ENCODE results near the gene IFNA8. TPM values are rescaled to one million over a fixed set of nuclear protein-coding genes. Genes with fewer than 3 reads are reported as not detected.
"Not testable (repeated sequence)": the region's sequence is repeated elsewhere in the genome, so short reads cannot be mapped to it uniquely, and the experiment has no call there.

The IFNA8 gene
- total RNA-seq, 1 donor from 2014 or later = not detected

- intact Hi-C loops (cut with DNase I) = no loop called here
- DNase-seq (ENCODE audit: low spot score) (no peak), ATAC-seq (no peak)
Observed at GRCh38 chr9:21414220-21414940, 5.5 kb downstream of the IFNA8 start.

DNA sequence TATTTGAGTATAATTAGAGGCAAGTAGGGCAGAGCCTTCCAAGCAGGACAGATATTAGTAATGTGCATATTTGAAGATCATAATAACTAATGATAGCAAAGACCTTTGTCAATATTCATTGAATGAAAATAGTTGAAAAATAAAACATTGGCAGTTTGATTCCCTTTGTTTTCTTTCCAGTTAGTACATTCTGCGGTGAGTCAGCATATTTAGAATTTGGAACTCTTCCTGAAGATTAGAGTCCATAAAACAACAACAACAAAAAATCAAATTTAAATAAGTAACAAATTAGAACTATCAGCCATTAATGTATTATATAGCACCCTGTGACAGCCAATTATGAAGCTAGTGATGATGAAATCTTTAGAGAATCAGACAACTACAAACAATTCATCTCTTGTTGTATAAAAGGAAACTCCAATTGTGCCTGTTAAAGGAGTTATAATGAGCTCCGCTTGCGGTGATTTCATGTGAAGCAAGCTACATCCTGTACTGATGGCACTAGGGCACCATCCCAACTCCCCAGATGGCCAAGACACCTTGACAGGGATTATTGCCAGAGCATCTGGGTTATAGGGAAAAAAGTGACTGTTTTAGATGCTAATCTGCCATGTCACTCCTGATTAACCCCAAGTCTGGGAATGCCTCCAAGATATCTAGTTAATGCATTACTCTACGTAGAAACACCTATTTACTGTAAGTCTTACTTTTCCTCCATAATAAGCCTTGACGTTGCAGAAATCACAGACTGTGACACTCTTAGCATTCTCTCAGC, 6.8 kb downstream of the IFNA8 start:
- DNase-seq (ENCODE audit: low spot score) (no peak), ATAC-seq (no peak)
- intact Hi-C loops (cut with DNase I) = no loop called here

DNA sequence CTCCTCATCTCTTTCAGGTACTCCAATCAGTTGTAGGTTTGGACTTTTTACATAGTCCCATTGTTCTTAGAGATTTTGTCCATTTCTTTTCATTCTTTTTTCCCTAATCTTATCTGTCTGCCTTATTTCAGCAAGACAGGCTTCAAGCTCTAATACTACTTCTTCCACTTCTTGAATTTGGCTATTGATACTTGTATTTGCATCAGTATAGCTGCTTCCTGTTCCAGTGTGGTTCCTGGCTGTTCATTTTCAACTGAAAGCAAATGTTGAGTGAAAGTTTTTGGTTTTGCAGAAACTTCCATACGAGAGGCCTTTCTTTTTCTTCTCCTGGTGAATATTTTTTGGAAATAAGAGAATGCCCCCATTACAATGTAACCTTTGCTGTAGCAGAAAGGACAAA, 19.3 kb downstream of the IFNA8 start:
- intact Hi-C loops (cut with DNase I) = no loop called here
- ATAC-seq (no peak), DNase-seq (ENCODE audit: low spot score) (no peak)

DNA sequence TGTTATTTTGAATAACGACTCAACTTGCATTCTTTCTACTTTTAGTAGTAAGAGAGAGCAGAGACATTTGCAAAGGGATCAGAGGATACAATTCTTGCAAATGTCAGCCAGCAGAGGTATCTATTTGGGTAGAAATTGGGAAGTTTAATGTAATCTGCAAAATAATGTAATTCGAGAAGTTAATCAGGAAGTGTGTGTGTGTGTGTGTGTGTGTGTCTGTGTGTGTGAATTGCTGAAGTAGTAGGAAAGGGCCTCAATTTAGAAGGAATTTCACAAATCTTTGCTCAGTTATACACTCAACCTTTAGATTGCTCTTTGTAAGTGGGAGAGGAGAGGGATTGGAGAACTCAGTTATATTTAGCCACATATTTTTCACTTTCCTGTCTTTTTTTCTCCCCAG, 20.3 kb downstream of the IFNA8 start:
- DNase-seq (ENCODE audit: low spot score) = no peak
- intact Hi-C loops (cut with DNase I) = no loop called here
- no peak for ATAC-seq

DNA sequence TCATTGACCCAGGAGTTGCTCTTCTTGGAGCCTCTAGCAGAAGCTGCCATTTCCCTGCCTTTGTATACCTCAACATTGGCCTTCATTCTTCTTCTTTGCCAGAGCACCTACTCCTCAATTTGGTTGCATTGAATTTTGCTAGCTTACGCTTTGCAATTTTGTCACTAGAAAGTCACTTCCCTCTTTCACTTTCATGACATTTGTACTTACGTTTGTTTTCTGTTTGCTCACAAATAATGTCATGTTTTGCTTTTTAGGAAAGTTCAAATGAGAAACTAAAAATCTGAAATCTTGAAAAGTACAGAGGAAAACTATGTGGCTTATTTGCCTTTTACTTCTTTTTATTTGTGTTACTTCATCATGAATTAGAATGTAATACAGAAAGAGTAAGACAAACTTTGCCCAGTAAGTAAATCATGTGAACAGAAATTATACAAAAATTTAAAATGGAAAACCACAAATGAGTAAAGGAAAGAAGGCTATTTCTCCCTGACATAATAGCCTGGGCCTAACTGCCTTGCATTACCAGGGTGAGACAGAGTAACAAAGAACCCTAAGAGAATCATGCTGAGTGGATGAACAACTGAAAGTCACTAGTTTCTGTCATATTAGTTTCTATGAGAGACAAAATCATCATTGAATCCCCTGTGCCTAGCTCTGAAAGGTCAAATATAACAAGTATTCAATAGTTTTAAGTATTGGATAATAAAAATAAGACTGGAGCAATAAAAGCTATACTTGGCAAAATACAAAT, 23.9 kb downstream of the IFNA8 start:
- intact Hi-C loops (cut with DNase I) = no loop called here
- no peak for ATAC-seq
- DNase-seq (ENCODE audit: low spot score) = no peak

GRCh38 chr9:21434202-21435014, 25.5 kb downstream of the IFNA8 start:
- ATAC-seq (no peak), DNase-seq (ENCODE audit: low spot score) (peak; percentile 59)
- intact Hi-C loops (cut with DNase I) = no loop called here

- intact Hi-C loops (cut with DNase I); ATAC-seq; DNase-seq (ENCODE audit: low spot score): not testable (repeated sequence)
Observed at GRCh38 chr9:21435015-21435383, 26.1 kb downstream of the IFNA8 start.

GRCh38 chr9:21440139-21440538, 31.2 kb downstream of the IFNA8 start, which contains the start of gene IFNA1:
IFNA1 (plus strand) TSS chr9:21440439; CDS start chr9:21440508, 69 bp downstream.
- intact Hi-C loops (cut with DNase I) = no loop called here
- no peak for DNase-seq (ENCODE audit: low spot score)
- ATAC-seq = no peak

DNA sequence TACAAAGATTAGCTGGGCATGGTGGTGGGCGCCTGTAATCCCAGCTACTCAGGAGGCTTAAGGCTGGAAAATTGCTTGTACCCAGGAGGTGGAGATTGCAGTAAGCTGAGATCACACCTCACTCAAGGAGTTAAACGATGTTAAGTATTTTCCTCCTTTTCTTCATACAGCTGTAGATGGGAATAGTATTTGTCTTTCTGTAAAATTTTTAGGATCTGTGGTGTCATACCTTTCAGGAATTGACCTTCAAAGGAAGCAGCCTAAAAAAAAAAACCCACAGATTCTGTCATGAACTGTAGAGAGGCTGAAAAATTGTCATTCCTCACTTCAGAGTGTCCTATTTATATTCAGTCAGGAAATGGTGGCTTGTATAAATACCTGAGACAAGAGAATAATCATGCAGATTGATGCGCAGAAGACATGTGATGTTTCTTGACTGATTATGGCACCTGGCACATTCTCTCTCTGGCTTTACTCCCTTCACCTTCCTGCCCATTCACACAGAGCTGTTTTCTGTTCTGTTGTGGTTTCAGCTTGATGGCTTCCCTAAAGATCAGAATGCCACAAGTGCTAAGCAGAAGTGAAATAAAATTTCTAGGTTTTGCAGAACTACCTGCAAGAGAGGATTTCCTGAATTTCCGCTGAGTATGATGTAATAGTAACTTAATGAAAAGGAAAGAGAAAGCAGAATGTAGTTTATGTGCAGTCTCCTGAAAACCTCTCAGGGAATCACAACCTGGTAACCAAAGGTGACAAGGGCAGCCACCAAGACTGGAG, 35.1 kb downstream of the IFNA8 start:
- no peak for ATAC-seq
- intact Hi-C loops (cut with DNase I) = no loop called here
- DNase-seq (ENCODE audit: low spot score) = no peak

DNA sequence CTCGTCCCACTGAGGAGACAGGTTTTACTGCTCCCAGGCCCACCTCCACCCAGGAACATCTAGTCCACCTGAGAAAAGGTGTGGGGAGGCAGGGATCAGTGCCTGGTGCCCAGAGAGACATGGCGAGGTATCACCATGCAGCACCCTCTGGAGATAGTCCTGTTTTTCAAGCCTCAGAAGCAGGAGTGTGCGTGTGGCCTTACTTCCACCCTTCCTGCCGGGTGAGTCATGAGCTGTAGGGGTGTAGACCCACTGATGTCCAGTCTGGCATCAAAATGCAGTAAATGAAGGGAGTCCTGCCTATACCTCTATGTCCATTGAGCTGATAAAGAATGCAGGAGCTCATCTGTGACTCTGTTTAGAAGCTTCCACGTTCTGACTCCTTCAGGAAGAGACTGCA, 40.4 kb downstream of the IFNA8 start:
- DNase-seq (ENCODE audit: low spot score); ATAC-seq; intact Hi-C loops (cut with DNase I): not testable (repeated sequence)

- ATAC-seq = no peak
- no peak for DNase-seq (ENCODE audit: low spot score)
- intact Hi-C loops (cut with DNase I) = no loop called here
Observed at GRCh38 chr9:21450733-21451394, 41.9 kb downstream of the IFNA8 start.

DNA sequence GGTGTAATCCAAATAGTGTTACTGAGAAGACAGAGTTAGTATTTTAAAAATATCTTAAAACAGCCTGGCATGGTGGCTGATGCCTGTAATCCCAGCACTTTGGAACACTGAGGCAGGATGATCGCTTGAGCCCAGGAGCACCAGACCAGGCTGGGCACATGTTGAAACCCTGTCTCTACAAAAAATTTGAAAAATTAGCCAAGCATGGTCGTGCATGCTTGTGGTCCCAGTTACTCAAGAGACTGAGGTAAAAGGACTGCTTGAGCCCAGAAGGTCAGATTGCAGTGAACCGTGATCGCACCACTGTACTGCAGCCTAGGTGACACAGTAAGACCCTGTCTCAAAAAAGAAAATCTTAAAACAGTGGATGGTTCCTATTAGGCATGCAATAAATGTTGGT, 43.8 kb downstream of the IFNA8 start:
- no peak for ATAC-seq
- intact Hi-C loops (cut with DNase I) = no loop called here
- no peak for DNase-seq (ENCODE audit: low spot score)

DNA sequence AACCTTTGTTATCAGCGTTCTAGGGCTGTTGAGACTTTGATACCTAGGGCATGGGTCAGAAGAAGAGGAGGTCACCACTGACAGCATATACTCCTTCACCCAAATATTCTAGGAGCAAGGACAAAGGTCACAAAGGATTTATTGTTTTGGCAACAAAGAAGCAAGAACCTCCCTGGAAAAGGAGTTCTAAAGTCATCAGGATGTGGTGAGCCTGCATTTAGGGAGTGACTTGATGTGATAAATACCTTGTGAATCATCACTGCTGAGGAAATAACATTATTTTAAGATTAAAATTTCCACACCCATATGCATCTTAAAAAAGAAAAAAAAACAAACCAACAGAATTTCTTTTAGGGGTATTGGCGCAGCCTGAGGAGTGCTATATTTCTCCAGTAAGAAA, 45.2 kb downstream of the IFNA8 start:
- ATAC-seq (no peak), DNase-seq (ENCODE audit: low spot score) (no peak)
- intact Hi-C loops (cut with DNase I) = no loop called here

DNA sequence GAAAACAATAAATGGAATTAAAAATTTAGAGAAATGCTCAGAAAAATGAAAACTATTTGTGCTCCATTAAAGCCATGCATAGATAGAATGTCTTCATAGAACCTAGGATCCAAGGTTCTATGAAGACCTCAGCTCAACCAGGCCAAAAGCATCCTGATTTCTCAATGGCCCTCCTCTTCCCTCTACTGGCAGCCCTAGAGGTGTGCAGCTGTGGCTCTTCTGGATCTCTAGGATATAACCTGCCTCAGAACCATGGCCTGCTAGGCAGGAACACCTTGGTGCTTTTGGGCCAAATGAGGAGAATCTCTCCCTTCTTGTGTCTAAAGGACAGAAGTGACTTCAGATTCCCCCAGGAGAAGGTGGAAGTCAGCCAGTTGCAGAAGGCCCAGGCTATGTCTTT, 46.4 kb downstream of the IFNA8 start:
- no peak for DNase-seq (ENCODE audit: low spot score)
- intact Hi-C loops (cut with DNase I) = no loop called here
- peak; percentile 41 for ATAC-seq
